AML-193 (cell line): ENCODE results near the gene BLCAP.
"Not testable (repeated sequence)": the region's sequence is repeated elsewhere in the genome, so short reads cannot be mapped to it uniquely, and the experiment has no call there.

ENCODE experiments used
- DNase-seq, 2 experiments: peaks; one replicate each; lab custom pipeline; 2025; lab: John Stamatoyannopoulos, UW

Gene BLCAP

GRCh38 chr20:37558306-37558705 lies 30.6 kb upstream of the BLCAP start:
- no peak for DNase-seq

- DNase-seq: no peak
Measured at GRCh38 chr20:37556538-37556937, 28.9 kb upstream of the BLCAP start.

DNA sequence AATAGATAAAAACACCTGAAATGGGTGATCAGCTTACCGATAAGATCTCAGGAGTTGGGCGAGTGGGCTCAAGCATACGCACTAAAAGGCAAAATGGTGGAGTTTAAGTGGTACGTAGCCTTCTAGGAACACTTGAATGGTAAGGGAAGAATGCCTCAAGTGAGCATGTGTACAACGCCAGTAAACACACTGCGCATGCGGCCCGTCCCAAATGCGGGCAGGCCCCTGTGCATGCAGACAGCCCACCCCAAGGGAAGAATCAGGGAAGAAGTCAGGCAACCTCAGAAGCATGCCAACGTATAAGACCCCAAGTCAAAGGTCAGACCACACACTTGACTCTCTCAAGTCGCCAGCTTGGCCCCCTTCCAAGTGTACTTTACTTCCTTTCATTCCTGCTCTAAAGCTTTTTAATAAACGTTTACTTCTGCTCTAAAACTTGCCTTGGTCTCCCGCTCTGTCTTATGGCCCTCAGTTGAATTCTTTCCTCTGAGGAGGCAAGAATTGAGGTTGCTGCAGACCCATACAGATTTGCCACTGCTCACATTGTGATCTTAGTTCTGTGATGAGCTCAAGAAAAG lies 27.1 kb upstream of the BLCAP start:
- not testable (repeated sequence) for DNase-seq

- no peak for DNase-seq
Measured at GRCh38 chr20:37552415-37552814, 24.7 kb upstream of the BLCAP start.

GRCh38 chr20:37551660-37552059 lies 24.0 kb upstream of the BLCAP start:
- DNase-seq: not testable (repeated sequence)

DNA sequence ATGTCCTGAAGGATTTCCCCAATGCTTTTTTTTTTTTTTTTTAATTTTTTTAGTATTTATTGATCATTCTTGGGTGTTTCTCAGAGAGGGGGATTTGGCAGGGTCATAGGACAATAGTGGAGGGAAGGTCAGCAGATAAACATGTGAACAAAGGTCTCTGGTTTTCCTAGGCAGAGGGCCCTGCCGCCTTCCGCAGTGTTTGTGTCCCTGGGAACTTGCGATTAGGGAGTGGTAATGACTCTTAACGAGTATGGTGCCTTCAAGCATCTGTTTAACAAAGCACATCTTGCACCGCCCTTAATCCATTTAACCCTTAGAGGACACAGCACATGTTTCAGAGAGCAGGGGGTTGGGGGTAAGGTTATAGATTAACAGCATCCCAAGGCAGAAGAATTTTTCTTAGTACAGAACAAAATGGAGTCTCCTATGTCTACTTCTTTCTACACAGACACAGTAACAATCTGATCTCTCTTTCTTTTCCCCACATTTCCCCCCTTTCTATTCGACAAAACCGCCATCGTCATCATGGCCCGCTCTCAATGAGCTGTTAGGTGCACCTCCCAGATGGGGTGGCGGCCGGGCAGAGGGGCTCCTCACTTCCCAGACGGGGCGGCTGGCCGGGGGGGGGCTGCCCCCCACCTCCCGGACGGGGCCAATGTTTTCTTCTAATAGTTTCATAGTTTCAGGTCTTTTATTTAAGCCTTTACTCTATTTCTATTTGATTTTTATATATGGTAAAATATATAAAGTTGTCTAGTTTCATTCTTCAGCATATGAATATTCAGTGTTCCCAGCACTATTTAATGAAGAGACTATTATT lies 22.6 kb upstream of the BLCAP start:
- DNase-seq: not testable (repeated sequence)

DNA sequence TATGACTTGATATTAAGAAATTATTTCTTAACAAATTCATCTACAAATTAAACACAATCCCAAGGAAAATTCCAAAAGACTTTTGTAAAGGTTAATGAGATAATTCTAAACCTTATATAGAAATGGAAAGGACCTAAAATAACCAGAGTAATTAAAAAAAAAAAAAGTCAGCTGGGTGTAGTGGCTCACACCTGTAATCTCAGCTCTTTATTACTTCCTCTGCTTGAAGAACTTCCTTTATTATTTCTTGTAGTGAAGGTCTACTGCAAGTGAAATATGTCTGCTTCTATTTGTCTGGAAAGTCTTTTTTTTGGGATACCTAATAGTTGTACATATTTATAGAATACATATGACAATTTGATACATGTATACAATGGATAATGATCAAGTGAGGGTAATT lies 20.2 kb upstream of the BLCAP start:
- DNase-seq: no peak

GRCh38 chr20:37545516-37545915 lies 17.8 kb upstream of the BLCAP start:
- DNase-seq: no peak

DNA sequence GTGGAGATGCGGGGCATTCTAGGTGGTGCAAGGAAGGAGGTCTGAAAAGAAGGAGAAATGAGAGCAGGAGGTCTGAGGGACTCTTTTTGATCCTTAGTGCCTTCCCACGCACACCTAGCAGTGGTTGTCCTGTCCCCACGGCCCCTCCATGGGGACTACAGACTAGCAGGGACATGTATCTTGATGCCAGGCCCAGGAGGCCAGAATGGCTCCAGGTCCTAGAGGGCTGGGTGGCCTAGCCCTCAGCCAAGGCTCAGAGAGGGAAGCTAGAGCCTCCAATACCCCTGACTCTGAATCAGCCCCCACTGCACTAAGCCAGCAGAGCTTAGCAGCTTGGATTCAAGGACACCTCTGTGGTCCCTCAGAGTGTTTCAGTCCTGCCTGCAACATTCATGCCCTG lies 16.7 kb upstream of the BLCAP start:
- no peak for DNase-seq

DNA sequence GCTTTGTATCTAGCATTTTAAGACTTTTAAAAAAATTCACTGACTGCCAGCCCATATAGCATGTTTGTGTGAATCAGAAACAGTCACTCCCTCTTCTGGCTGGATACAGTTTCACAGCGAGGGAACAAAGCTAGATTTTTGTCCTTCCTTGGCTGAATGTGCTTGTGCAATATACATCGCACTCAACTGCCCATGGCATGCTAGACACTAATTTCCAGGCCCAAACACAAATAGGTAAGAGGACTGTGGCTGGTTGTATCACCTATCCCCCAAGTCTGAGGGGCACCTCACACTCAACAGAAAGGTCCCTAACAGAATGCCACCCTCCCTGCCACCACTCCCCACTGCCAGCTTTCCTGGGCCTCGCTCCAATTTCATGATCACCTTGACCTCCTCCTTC lies 16.2 kb upstream of the BLCAP start:
- peak; percentile 8 to 21 for DNase-seq

DNA sequence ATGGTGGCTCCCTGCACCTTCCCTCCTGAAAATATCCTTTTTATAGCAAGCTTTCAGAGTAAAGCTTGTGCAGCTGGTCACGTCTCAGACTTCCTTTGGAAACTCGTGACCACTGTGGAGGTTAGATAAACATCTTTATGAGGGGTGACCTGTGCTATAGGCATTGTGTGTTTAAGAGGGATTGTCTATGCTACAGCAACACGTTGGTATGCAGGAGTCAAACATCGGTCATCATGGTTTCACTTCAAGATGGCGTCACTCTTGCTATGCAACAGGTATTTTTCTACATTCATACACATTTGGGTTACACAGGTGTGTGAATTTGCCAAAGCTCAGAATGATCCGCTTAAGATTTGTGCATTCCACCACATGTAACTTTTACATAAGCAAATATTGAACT lies 14.6 kb upstream of the BLCAP start:
- DNase-seq: no peak

DNA sequence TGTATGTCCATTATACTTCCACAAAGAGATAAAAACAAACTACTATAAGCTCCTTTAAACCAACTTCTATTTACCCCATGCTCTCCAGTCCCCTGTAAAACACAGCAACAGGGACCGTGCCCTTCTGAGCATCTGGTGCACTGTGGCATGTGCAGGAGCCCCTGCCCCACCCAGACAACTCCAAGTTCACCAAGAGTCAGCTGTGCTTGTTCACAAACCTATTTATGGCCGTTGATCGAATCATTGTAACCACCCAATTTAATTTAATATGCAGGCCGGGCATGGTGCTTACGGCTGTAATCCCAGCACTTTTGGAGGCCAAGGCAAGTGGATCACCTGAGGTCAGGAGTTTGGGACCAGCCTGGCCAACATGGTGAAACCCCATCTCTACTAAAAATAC lies 13.7 kb upstream of the BLCAP start:
- no peak for DNase-seq

DNA sequence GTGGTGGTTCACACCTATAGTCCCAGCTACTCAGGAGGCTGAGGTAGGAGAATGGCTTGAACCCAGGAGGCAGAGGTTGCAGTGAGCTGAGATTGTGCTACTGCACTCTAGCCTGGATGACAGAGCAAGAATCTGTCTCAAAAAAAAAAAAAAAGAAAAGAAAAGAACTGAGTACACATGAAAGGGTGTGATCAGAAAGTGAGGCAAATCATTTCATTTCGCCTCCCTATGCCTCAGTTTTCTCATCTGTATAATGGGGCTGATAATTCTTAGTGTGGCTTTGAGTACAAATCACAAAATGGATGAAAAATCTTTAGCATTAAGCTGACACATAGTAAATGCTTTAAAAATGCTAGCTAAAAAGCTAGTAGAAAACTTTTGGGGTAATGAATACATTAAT lies 13.2 kb upstream of the BLCAP start:
- not testable (repeated sequence) for DNase-seq

- DNase-seq: no peak
Measured at GRCh38 chr20:37540001-37540400, 12.3 kb upstream of the BLCAP start.

- no peak for DNase-seq
Measured at GRCh38 chr20:37539424-37539823, 11.7 kb upstream of the BLCAP start.

DNA sequence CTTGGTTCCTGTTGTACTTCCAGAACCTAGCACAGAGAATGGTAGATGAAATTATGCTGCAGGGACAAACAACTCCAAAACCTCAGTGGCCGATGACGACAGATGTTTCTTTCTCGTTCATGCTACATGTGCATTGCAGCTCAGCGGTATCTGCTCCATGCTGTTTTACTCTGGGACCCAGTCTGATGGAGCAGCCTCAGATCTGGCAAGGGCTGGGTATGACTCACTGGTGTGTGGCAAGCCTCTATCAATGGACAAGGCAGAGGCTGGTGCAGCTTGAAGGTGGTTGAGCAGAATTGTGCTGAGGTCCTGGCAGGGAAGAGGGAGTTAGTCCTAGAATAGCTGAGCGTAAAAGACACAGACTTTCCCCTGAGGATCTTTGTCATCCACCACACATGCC lies 10.3 kb upstream of the BLCAP start:
- DNase-seq: no peak

DNA sequence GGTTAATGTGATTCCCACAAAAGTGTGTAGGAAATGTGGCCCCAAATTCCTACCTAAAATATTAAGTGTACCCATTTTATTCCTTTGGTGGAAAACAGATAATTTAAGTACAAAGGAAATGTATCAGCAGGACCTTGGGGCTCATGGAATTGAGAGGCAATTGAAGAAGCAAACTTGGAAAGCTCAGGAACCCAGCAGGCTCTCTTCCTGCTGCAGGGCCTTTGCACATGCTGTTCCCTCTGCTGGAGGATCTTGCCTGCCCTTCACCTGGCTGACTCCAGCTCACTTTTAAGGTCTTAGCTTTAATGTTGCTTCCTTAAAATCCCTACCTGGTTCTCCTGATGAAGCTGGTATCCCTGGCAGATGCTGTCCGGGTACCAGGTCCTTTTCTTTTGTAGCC lies 9.8 kb upstream of the BLCAP start:
- no peak for DNase-seq

DNA sequence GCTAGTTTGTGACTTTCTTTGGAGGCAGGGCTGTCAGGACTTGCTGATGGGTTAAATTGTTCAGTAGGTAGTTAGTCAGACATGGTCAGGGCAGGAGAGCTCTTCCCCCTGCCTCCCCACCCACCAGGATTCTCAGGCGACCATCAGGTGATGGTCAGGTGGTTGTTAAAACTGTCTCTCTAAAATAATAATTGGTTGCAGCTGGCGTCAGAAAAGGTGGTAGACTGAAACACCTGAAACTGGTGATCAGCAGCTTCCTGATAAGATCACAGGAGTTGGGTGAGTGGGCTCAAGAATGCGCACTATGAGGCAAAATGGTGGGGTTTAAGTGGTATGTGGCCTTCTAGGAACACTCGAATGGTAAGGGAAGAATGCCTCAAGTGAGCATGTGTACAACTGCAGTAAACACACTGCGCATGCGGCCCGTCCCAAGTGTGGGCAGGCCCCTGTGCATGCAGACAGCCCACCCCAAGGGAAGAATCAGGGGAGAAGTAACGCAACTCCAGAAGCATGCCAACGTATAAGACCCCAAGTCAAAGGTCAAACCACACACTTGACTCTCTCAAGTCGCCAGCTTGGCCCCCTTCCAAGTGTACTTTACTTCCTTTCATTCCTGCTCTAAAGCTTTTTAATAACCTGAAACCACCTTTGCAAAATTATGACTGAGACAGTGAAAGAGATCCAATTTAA lies 7.9 kb upstream of the BLCAP start:
- DNase-seq: no peak

DNA sequence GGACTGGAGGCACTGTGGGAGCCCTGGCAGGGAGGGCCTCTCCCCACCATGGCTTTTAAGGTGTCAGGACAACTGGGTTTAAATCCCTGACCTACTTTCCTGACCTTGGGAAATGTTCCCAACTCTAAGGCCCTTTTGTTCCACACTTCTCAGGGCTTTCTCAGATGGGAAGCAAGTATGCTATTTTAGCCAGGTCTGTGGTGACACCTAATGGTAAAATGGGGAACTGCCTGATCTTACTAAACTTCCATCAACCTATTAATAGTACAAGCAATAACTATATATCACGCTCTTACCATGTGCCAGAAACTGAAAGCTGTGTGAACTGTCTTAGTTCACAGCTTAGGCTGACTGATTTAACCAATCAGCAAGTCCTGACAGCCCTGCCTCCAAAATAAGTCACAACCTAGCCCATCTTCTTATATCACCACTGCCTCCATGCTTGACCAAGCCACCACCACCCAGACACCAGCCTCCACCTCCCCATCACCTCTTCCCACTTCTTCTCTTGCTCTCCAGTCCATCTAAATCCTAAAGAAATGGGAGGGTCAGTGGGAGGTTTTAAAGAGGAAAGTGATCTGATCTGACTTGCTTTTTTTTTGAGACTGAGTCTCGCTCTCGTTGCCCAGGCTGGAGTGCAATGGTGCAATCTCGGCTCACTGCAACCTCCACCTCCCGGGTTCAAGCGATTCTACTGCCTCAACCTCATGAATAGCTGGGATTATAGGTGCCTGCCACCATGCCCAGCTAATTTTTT lies 6.9 kb upstream of the BLCAP start:
- DNase-seq: peak; percentile 53 to 61

GRCh38 chr20:37533154-37533715 lies 5.6 kb upstream of the BLCAP start:
- DNase-seq: no peak

DNA sequence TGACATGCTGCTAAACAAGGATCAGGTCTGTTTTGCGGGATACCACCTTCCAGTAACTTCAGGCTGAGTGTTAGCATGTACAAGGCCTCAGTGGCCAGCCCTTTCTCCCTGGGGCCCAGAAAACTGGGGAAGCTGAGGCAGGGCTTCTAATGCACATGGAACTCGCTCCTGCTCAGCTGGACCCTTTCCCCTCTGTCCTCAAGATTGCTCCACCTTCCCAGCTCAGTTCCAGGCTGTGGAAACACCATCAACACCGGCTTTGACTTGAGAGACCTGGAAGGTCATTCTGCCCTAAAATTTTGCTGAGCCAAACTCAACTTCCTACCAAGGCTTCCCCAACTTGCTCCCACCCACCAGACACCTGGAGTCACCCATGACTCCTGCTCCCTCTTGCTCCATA lies 4.2 kb upstream of the BLCAP start:
- no peak for DNase-seq

DNA sequence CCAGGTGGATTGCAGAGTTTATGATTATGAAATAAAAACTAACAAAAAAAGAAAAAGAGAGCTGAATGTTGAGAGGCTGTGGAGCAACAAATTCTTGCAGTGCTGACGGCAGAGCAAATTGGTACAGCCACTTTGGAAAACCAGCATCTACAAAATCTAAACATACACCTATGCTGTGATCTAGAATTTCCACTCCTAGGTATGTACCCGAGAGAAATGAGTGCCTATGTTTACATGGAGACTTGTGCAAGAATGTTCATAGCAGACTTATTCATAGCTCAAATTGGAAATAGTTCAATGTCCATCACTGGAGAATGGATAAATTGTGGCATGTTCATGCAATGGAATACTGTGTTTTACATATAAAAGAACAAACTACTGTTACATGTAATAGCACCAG lies 3.0 kb upstream of the BLCAP start:
- DNase-seq: no peak
